GM21447 (cell line): ENCODE data around the gene MYRIP.
A peak's percentile ranks its signal among the peaks of the same experiment; 100 is the strongest.

ENCODE experiments used
- ATAC-seq: cut with Tn5 transposase; IDR thresholded peaks from one replicate; pipeline ENCODE4 v1.9.1; 2021; ENCODE audit not compliant: unreplicated experiment

MYRIP gene

GRCh38 chr3:40172560-40172959, 363.2 kb downstream of the MYRIP start:
- no peak for ATAC-seq

GRCh38 chr3:40173227-40173721, 363.9 kb downstream of the MYRIP start:
- no peak for ATAC-seq

GRCh38 chr3:40178012-40178594, 368.7 kb downstream of the MYRIP start:
- ATAC-seq = no peak

- no peak for ATAC-seq
These were observed 369.6 kb downstream of the MYRIP start for GRCh38 chr3:40179016-40179415.

- ATAC-seq = no peak
These were observed 371.8 kb downstream of the MYRIP start for GRCh38 chr3:40181182-40181581.

GRCh38 chr3:40185029-40185695, 375.8 kb downstream of the MYRIP start:
- no peak for ATAC-seq

- ATAC-seq = no peak
These were observed 377.1 kb downstream of the MYRIP start for GRCh38 chr3:40186508-40186907.

- peak; percentile 83 for ATAC-seq
These were observed 378.5 kb downstream of the MYRIP start for GRCh38 chr3:40187945-40188344.

GRCh38 chr3:40189118-40189517, 379.7 kb downstream of the MYRIP start:
- no peak for ATAC-seq

- ATAC-seq = no peak
These were observed 380.6 kb downstream of the MYRIP start for GRCh38 chr3:40190056-40190455.

- ATAC-seq = no peak
These were observed 381.8 kb downstream of the MYRIP start for GRCh38 chr3:40191251-40191650.

- ATAC-seq = no peak
These were observed 382.5 kb downstream of the MYRIP start for GRCh38 chr3:40191850-40192448.

GRCh38 chr3:40192628-40193027, 383.2 kb downstream of the MYRIP start:
- ATAC-seq = no peak

- ATAC-seq = no peak
These were observed 387.6 kb downstream of the MYRIP start for GRCh38 chr3:40196966-40197365.

- no peak for ATAC-seq
These were observed 391.4 kb downstream of the MYRIP start for GRCh38 chr3:40200692-40201316.

- no peak for ATAC-seq
These were observed 392.4 kb downstream of the MYRIP start for GRCh38 chr3:40201770-40202169.

GRCh38 chr3:40206522-40206921, 397.1 kb downstream of the MYRIP start:
- no peak for ATAC-seq

- no peak for ATAC-seq
These were observed 398.4 kb downstream of the MYRIP start for GRCh38 chr3:40207796-40208195.

- ATAC-seq = no peak
These were observed 398.8 kb downstream of the MYRIP start for GRCh38 chr3:40208251-40208650.

GRCh38 chr3:40211579-40211978, 402.2 kb downstream of the MYRIP start:
- ATAC-seq = no peak

- ATAC-seq = no peak
These were observed 404.1 kb downstream of the MYRIP start for GRCh38 chr3:40213556-40213955.

- ATAC-seq = no peak
These were observed 405.6 kb downstream of the MYRIP start for GRCh38 chr3:40215015-40215414.
